ENCODE data around the gene FOXP3.
A peak's percentile ranks its signal among the peaks of the same experiment; 100 is the strongest.

The FOXP3 gene

GRCh38 chrX:49269010-49269766, 4.7 kb upstream of the FOXP3 start:
- in situ Hi-C loops (cut with MboI; ENCODE audit: low sequenced_read_pairs), result no loop called here

GRCh38 chrX:49268702-49269009, 4.1 kb upstream of the FOXP3 start:
- Histone ChIP-seq H3K4me1 (peaks cover 26% of the 10 kb centered on the region), H3K9me3 (no peaks in the 10 kb centered on the region), H3K36me3 (replicated peaks) (peaks cover 16% of the 10 kb centered on the region), H3K27me3 (ENCODE audit: low read depth) (no peaks in the 10 kb centered on the region), H3K4me3 (peak overlapping the region; percentile 76)
- in situ Hi-C loops (cut with MboI; ENCODE audit: low sequenced_read_pairs), result no loop called here
- DNase-seq (ENCODE audit: low spot score in 2 of 2), result no peak

More at GRCh38 chrX:49269010-49269766, 4.7 kb upstream of the FOXP3 start:
- Histone ChIP-seq H3K36me3 (replicated peaks) (peaks cover 19% of the 10 kb centered on the region), H3K27me3 (ENCODE audit: low read depth) (no peaks in the 10 kb centered on the region), H3K4me3 (peak overlapping the region; percentile 76), H3K9me3 (no peaks in the 10 kb centered on the region), H3K4me1 (peaks cover 26% of the 10 kb centered on the region)
- peak; percentile 99 to 100 for DNase-seq (ENCODE audit: low spot score in 2 of 2)

GRCh38 chrX:49266523-49267445, 2.3 kb upstream of the FOXP3 start:
- Histone ChIP-seq H3K4me1 (peaks cover 17% of the 10 kb centered on the region), H3K36me3 (replicated peaks) (peaks cover 11% of the 10 kb centered on the region), H3K27me3 (ENCODE audit: low read depth) (no peaks in the 10 kb centered on the region), H3K4me3 (no peak overlapping the region), H3K9me3 (no peaks in the 10 kb centered on the region)
- in situ Hi-C loops (cut with MboI; ENCODE audit: low sequenced_read_pairs), result no loop called here
- no peak for DNase-seq (ENCODE audit: low spot score in 2 of 2)

- in situ Hi-C loops (cut with MboI; ENCODE audit: low sequenced_read_pairs), result no loop called here
Measured at GRCh38 chrX:49263631-49264030, 879 bp downstream of the FOXP3 start.

GRCh38 chrX:49262603-49263002, 1.9 kb downstream of the FOXP3 start:
- no peak for DNase-seq (ENCODE audit: low spot score in 2 of 2)
- in situ Hi-C loops (cut with MboI; ENCODE audit: low sequenced_read_pairs), result no loop called here
- H3K4me3 ChIP-seq, result no peak overlapping the region

More at GRCh38 chrX:49263631-49264030, 879 bp downstream of the FOXP3 start:
- Histone ChIP-seq H3K4me1 (no peaks in the 10 kb centered on the region; the same call in 1 of the 2 replicates), H3K27me3 (ENCODE audit: low read depth) (no peaks in the 10 kb centered on the region), H3K4me3 (no peak overlapping the region), H3K9me3 (no peaks in the 10 kb centered on the region), H3K36me3 (replicated peaks) (no peaks in the 10 kb centered on the region)
- no peak for DNase-seq (ENCODE audit: low spot score in 2 of 2)

GRCh38 chrX:49260221-49260985, 4.1 kb downstream of the FOXP3 start:
- DNase-seq (ENCODE audit: low spot score in 2 of 2), result no peak
- Histone ChIP-seq H3K9me3 (no peaks in the 10 kb centered on the region), H3K36me3 (replicated peaks) (no peaks in the 10 kb centered on the region), H3K4me1 (no peaks in the 10 kb centered on the region), H3K4me3 (no peak overlapping the region), H3K27me3 (ENCODE audit: low read depth) (no peaks in the 10 kb centered on the region)
- in situ Hi-C loops (cut with MboI; ENCODE audit: low sequenced_read_pairs), result no loop called here

More at GRCh38 chrX:49262603-49263002, 1.9 kb downstream of the FOXP3 start:
- Histone ChIP-seq H3K27me3 (ENCODE audit: low read depth) (no peaks in the 10 kb centered on the region), H3K36me3 (replicated peaks) (no peaks in the 10 kb centered on the region), H3K4me1 (no peaks in the 10 kb centered on the region), H3K9me3 (no peaks in the 10 kb centered on the region)

GRCh38 chrX:49258749-49259124, 5.8 kb downstream of the FOXP3 start:
- H3K4me1 ChIP-seq, result no peaks in the 10 kb centered on the region
- in situ Hi-C loops (cut with MboI; ENCODE audit: low sequenced_read_pairs), result no loop called here
- H3K9me3 ChIP-seq, result no peaks in the 10 kb centered on the region
- H3K27me3 ChIP-seq (ENCODE audit: low read depth), result no peaks in the 10 kb centered on the region
- no peak for DNase-seq (ENCODE audit: low spot score in 2 of 2)
- H3K36me3 ChIP-seq (replicated peaks), result no peaks in the 10 kb centered on the region
- no peak overlapping the region for H3K4me3 ChIP-seq

GRCh38 chrX:49257846-49258748, 6.4 kb downstream of the FOXP3 start:
- DNase-seq (ENCODE audit: low spot score in 2 of 2), result no peak
- in situ Hi-C loops (cut with MboI; ENCODE audit: low sequenced_read_pairs), result no loop called here
- no peaks in the 10 kb centered on the region for H3K36me3 ChIP-seq (replicated peaks)
- no peaks in the 10 kb centered on the region for H3K9me3 ChIP-seq
- no peaks in the 10 kb centered on the region for H3K4me1 ChIP-seq
- no peak overlapping the region for H3K4me3 ChIP-seq
- H3K27me3 ChIP-seq (ENCODE audit: low read depth), result no peaks in the 10 kb centered on the region

- Histone ChIP-seq H3K27me3 (ENCODE audit: low read depth) (no peaks in the 10 kb centered on the region), H3K4me1 (no peaks in the 10 kb centered on the region), H3K9me3 (no peaks in the 10 kb centered on the region), H3K36me3 (replicated peaks) (no peaks in the 10 kb centered on the region), H3K4me3 (no peak overlapping the region)
- DNase-seq (ENCODE audit: low spot score in 2 of 2), result no peak
- in situ Hi-C loops (cut with MboI; ENCODE audit: low sequenced_read_pairs), result no loop called here
Measured at GRCh38 chrX:49257074-49257790, 7.3 kb downstream of the FOXP3 start.

- no peaks in the 10 kb centered on the region for H3K36me3 ChIP-seq (replicated peaks)
- H3K27me3 ChIP-seq (ENCODE audit: low read depth), result no peaks in the 10 kb centered on the region
- H3K4me1 ChIP-seq, result no peaks in the 10 kb centered on the region
- no peaks in the 10 kb centered on the region for H3K9me3 ChIP-seq
- no peak for DNase-seq (ENCODE audit: low spot score in 2 of 2)
- in situ Hi-C loops (cut with MboI; ENCODE audit: low sequenced_read_pairs), result no loop called here
- H3K4me3 ChIP-seq, result no peak overlapping the region
Measured at GRCh38 chrX:49256268-49256995, 8.1 kb downstream of the FOXP3 start.

- H3K4me1 ChIP-seq, result no peaks in the 10 kb centered on the region
- H3K9me3 ChIP-seq, result no peaks in the 10 kb centered on the region
- H3K27me3 ChIP-seq (ENCODE audit: low read depth), result no peaks in the 10 kb centered on the region
- no peak for DNase-seq (ENCODE audit: low spot score in 2 of 2)
- H3K4me3 ChIP-seq, result no peak overlapping the region
- no peaks in the 10 kb centered on the region; the same call in 1 of the 2 replicates for H3K36me3 ChIP-seq (replicated peaks)
- in situ Hi-C loops (cut with MboI; ENCODE audit: low sequenced_read_pairs), result no loop called here
Measured at GRCh38 chrX:49254639-49255038, 9.9 kb downstream of the FOXP3 start.

- Histone ChIP-seq H3K27me3 (ENCODE audit: low read depth) (no peaks in the 10 kb centered on the region), H3K4me3 (no peak overlapping the region), H3K4me1 (no peaks in the 10 kb centered on the region), H3K9me3 (no peaks in the 10 kb centered on the region), H3K36me3 (replicated peaks) (peaks cover 11% of the 10 kb centered on the region)
- DNase-seq (ENCODE audit: low spot score in 2 of 2), result no peak
- in situ Hi-C loops (cut with MboI; ENCODE audit: low sequenced_read_pairs), result no loop called here
Measured at GRCh38 chrX:49251325-49251724, 13.2 kb downstream of the FOXP3 start.
